GM18858 (cell line): ENCODE measurements around the gene DDOST.
"Not testable (repeated sequence)": the region's sequence is repeated elsewhere in the genome, so short reads cannot be mapped to it uniquely, and the experiment has no call there.

Experiments used
- ATAC-seq: cut with Tn5 transposase; IDR thresholded peaks from one replicate; pipeline ENCODE4 v1.9.1; 2021; ENCODE audit not compliant: unreplicated experiment

DDOST gene

DNA sequence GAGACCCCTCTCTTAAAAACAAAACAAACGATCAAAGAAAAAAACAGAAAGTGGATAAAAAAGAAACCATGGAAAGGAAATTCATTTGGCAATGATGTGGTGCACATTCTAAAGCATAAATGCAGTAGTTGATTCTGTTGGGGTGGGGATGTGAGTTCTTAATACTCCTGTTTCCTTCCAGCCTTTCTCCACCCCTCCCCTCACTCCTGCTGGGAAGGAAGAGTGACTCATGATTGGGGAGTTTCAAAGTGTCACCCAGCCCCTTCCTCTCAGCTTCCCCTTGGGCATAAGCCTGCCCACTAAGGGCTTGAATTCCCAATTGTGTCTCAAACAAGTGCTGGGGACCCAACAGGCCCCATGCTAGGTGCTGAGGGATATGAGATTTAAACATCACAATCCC, 34.6 kb downstream of the DDOST start:
- no peak for ATAC-seq

- no peak for ATAC-seq
These were observed 35.1 kb downstream of the DDOST start for GRCh38 chr1:20626098-20626427.

DNA sequence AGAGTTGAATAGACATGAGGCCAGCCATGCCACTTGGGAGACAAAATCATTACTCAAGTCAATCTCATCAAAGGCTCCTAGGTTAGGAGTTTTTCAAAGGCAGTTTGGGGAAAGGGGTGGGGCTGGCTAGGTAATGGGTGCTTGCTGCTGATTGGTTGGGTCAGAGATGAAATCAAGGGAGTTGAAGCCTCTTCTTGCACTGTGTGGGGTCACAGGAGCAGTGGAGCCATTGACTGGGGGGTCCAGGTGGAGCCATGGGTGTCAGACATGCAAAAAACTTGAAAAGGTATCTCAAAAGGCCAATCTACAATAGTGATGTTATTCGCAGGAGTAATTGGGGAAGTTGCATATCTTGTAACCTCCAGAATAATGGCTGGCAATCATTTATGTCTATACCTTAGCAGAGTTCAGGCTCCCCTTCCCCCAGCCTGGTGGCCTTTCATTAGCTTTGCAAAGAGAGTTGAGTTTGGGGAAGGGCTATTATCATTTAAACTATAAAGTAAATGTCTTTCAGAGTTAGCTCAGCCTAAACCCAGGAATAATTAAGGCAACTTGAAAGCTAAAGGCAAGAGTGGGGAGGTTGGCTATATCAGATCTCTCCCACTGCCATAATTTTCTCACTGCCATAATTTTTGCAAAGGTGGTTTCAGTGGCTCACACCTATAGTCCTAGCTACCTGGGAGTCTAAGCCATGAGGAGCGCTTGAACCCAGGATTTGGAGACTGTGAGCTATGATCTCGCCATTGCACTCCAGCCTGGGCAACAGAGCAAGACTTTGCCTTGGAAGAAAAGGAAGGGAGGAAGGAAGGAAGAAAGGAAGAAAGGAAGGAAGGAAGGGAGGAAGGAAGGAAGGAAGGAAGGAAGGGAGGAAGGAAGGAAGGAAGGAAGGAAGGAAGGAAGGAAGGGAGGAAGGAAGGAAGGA, 35.7 kb downstream of the DDOST start:
- ATAC-seq, result no peak

- no peak for ATAC-seq
These were observed 36.5 kb downstream of the DDOST start for GRCh38 chr1:20624709-20625108.

DNA sequence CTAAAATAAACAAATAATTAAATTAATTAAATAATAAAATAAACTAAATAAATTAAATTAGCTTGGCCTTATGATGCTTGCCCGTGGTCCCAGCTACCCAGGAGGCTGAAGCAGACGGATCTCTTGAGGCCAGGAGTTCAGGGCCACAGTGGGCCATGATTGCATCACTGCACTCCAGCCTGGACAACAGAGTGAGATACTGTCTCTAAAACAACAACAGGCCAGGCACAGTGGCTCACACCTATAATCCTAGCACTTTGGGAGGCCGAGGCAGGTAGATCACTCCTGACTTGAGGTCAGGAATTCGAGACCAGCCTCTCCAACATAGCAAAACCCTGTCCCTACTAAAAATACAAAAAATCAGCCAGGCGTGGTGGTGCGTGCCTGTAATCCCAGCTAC, 40.2 kb downstream of the DDOST start:
- ATAC-seq, result no peak

- ATAC-seq, result no peak
These were observed 41.2 kb downstream of the DDOST start for GRCh38 chr1:20619999-20620398.

DNA sequence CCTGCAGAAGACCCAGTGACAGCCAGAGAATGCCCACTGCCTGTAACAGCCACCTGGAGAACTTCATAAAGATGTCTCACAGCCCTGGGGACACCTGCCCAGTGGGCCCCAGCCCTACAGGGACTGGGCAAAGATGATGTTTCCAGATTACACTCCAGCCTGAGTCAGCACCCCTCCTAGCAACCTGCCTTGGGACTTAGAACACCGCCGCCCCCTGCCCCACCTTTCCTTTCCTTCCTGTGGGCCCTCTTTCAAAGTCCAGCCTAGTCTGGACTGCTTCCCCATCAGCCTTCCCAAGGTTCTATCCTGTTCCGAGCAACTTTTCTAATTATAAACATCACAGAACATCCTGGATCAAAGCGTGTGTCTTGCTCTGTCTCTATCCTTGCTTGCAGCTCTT, 42.6 kb downstream of the DDOST start:
- no peak for ATAC-seq

GRCh38 chr1:20616847-20617487, 44.2 kb downstream of the DDOST start:
- ATAC-seq, result no peak

DNA sequence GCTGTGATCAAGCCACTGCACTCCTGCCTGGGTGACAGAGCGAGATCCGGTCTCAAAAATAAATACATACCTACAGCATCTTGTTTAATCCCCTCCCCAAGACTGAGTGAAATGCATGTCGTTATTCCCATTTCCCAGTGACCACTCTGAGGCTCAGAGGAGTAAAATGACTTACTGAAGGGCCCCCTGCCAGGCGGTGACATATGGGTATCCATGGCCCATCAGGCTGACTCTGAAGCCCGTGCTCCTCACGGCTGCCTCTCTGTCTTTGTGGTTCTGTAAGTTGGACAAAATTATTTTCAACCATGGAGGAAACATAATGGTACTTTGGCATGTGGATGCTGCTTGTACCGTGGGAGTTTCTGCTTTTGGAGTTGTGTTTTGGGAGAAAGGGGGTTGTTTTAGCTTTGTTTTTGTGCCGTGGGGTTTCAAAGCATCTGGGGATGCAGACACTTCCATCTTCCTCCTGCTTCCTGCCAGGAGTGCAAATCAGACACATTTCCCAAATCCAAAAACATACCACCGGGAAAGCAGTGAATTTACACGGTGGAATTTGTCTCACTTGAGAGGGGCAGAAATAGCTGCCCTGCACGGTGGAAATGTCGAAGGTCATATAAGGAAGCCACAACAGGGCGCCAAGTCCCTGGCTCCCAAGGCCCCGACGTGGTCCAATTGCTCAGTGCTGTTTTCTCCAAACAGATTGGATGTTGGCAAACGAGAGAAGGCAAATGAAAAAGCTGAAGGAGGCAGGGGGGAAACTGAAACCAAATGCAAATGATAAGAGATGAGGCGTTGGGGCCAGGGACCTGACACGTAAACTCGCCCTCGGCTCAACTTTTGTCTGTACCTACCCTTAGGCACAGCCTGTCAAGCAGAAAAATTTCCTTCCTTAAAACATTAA, 45.0 kb downstream of the DDOST start:
- ATAC-seq, result no peak

- no peak for ATAC-seq
These were observed 47.0 kb downstream of the DDOST start for GRCh38 chr1:20614131-20614579.

GRCh38 chr1:20612221-20612746, 48.9 kb downstream of the DDOST start:
- no peak for ATAC-seq

GRCh38 chr1:20611652-20612051, 49.5 kb downstream of the DDOST start:
- no peak for ATAC-seq

GRCh38 chr1:20610970-20611369, 50.2 kb downstream of the DDOST start:
- ATAC-seq, result no peak

- no peak for ATAC-seq
These were observed 51.6 kb downstream of the DDOST start for GRCh38 chr1:20609541-20609940.

DNA sequence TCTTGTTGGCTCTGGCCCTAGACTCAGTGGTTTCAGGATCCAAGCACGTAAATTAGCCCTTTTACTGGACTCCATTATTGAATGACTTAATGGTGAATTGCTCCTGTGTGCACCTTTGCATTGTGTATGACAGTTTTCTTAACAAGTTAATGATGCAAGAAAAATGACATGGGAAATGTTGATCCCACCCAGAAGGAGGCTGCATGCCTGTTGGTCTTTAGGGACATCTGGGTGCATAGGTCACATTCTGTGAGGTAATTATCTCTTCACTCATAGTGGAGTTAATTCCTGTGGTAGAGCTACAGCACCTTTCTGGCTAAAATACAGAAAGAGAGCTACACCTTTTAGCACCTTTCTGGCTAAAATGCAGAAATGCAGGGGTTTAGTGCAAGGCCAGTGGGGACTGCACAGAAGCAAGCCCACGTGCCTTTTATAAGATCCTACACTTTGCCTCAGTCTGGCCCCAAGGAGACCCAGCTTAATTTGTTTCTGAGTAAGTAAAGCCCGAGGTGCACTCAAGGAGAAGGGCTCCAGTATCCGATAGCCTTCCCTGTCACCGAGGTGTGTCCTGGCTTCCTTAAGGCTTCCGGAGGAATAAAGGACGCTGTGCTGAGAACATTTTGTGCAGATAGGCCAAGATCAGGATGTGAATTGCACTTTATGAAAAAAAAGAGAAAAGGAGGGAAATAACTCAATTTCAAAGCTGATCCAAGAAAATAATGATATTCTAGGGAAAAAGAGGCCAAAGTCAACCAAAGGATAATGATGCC, 54.2 kb downstream of the DDOST start:
- not testable (repeated sequence) for ATAC-seq

DNA sequence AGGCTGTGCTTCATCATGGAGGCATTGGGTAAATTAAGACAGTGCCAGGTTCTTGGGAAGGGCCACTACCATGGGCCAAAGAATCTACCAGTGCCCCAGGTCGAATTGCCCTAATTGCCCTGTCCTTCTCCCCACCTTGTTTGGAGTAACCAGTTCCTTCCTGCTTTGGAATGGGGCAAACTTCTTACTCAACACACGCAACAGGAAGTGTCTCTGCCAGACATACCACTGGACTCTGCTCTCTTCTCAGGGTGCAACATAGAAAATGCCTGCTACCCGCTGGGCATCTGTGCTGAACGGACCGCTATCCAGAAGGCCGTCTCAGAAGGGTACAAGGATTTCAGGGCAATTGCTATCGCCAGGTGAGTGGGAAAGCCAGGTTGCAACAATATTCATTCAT, 56.5 kb downstream of the DDOST start:
- ATAC-seq, result no peak

- ATAC-seq, result no peak
These were observed 57.4 kb downstream of the DDOST start for GRCh38 chr1:20603504-20604464.

GRCh38 chr1:20602851-20603450, 58.2 kb downstream of the DDOST start:
- ATAC-seq, result no peak
